ENCODE data around the gene NRXN3.

Gene NRXN3

GRCh38 chr14:79037593-79037992 lies 867.4 kb downstream of the NRXN3 start:
- Histone ChIP-seq H3K4me3 (no peak overlapping the region), H4K20me1 (no peaks in the 10 kb centered on the region), H3K27ac (no peak overlapping the region), H3K4me2 (peak overlapping the region in 2 of 11 experiments; percentile 67; a peak in 4 of 22 replicates), H3K9me3 (replicated peaks in 1 of 11) (peaks cover 0 to 13% (median 6%) of the 10 kb centered on the region in 11 experiments; a peak in 7 of 22 replicates), H3K36me3 (no peaks in the 10 kb centered on the region), H3K9ac (no peak overlapping the region), H3K27me3 (no peaks in the 10 kb centered on the region), H3K4me1 (peaks cover 0 to 24% (median 6%) of the 10 kb centered on the region in 10 experiments; a peak in 8 of 20 replicates)
- TF ChIP-seq Cebpa-rat (IDR thresholded peaks at IDR 0.05) = no peak

DNA sequence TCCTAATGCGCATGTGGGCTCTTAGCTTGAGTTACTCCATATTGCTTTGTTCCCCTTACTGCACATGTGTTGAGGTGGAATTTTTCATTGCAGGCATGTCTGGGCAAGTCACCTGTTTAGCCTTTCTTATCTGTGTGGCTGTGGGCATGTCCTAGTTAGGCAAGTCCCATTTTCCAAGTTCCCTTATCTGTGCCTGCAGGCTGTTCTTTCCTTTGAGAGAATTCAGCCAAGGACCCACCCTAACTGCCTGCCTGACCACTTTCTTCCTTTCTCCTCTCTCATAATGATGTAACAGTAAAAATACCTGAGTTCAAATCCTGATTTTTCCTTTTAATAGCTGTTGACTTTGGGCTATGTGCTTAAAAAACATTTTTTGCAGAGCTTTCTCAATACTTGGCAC lies 870.6 kb downstream of the NRXN3 start:
- no peak for TF ChIP-seq Cebpa-rat (IDR thresholded peaks at IDR 0.05)
- peaks cover 0 to 13% (median 6%) of the 10 kb centered on the region in 11 experiments; a peak in 7 of 22 replicates for H3K9me3 ChIP-seq (replicated peaks in 1 of 11)
- H3K4me2 ChIP-seq = no peak overlapping the region
- H4K20me1 ChIP-seq = no peaks in the 10 kb centered on the region
- H3K9ac ChIP-seq = no peak overlapping the region
- H3K27me3 ChIP-seq = no peaks in the 10 kb centered on the region
- peaks cover 0 to 20% (median 6%) of the 10 kb centered on the region in 10 experiments; a peak in 8 of 20 replicates for H3K4me1 ChIP-seq
- H3K36me3 ChIP-seq = no peaks in the 10 kb centered on the region
- H3K27ac ChIP-seq = no peak overlapping the region
- no peak overlapping the region for H3K4me3 ChIP-seq

DNA sequence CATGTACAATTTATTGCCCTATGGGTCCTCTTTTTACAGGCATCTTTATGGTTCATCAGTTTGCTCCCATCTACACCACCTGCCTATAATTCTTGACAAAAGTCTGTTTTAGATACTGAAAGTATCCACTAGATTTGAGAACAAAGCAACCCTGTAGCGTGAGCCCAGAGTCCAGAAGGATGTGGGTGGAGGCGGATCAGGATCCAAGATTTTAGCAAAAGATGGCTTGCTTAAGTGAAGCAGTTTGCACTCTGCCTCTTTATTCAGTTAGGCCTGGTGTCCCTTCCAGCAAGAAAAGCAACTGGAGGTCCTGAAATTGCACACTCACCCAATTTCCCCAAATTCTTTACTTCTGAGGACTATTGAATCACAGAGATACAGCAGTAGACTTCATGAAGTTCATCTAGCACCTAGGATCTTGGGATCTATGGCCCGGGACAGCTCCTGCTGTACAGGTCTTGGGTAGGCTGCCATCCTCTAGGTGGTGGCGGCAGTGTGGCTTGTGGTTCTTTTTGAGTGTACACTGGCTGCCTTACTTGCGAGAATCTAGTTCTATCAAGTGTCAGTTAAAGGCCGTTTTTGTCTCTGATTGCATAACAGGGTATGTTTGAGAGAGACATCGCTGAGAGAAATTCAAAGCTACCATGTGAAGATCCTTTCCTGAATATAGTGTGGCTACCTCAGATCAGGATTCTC lies 873.2 kb downstream of the NRXN3 start:
- no peak overlapping the region for H3K27ac ChIP-seq
- peaks cover 0 to 13% (median 6%) of the 10 kb centered on the region in 11 experiments; a peak in 7 of 22 replicates for H3K9me3 ChIP-seq (replicated peaks in 1 of 11)
- no peak for TF ChIP-seq Cebpa-rat (IDR thresholded peaks at IDR 0.05)
- H3K9ac ChIP-seq = no peak overlapping the region
- H3K4me2 ChIP-seq = no peak overlapping the region
- H3K27me3 ChIP-seq = no peaks in the 10 kb centered on the region
- H3K36me3 ChIP-seq = no peaks in the 10 kb centered on the region
- H3K4me1 ChIP-seq = no peaks in the 10 kb centered on the region
- no peak overlapping the region for H3K4me3 ChIP-seq
- H4K20me1 ChIP-seq = no peaks in the 10 kb centered on the region

DNA sequence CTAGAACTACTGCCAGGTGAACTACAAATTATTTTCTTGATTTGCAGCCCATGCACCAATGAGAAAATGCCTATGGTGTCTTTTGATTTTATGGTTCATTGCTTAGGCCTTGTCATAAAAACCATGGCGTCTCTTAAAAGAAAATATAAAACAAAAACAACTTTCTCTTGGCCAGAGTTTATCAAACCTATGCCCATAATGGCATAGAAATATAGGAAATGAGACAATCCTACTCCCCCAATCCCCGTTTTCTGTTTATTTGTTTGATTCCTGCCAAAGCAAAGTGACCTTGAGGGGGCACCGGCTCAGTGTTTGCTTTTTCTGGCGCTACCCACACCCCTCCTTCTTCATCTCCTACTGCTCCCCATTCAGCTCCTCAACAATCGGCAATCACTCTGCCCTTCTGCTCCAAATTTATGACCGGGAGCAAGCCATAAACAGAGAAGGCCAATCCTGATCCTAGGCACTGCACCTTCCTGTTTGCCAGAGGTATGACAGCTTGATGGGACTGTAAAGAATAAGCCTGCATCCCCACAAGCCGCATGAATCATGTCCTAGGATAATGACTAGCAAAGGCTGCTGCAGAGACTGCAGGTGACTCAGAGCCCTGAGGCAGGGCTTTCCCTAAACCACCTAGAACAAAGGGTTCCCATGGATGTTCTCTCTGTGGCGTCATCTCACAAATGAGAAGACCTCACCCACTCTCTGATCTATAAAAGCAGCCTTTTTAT lies 874.9 kb downstream of the NRXN3 start:
- no peak overlapping the region for H3K9ac ChIP-seq
- H3K4me2 ChIP-seq = no peak overlapping the region
- no peaks in the 10 kb centered on the region for H3K4me1 ChIP-seq
- no peaks in the 10 kb centered on the region for H4K20me1 ChIP-seq
- H3K36me3 ChIP-seq = no peaks in the 10 kb centered on the region
- no peak overlapping the region for H3K4me3 ChIP-seq
- no peak for TF ChIP-seq Cebpa-rat (IDR thresholded peaks at IDR 0.05)
- peaks cover 0 to 11% (median 6%) of the 10 kb centered on the region in 11 experiments; a peak in 7 of 22 replicates for H3K9me3 ChIP-seq (replicated peaks in 1 of 11)
- no peak overlapping the region for H3K27ac ChIP-seq
- H3K27me3 ChIP-seq = no peaks in the 10 kb centered on the region

GRCh38 chr14:79050787-79051727 lies 880.9 kb downstream of the NRXN3 start:
- Histone ChIP-seq H3K36me3 (no peaks in the 10 kb centered on the region), H4K20me1 (no peaks in the 10 kb centered on the region), H3K9ac (no peak overlapping the region), H3K27me3 (no peaks in the 10 kb centered on the region), H3K27ac (no peak overlapping the region), H3K4me1 (peaks cover 0 to 13% (median 8%) of the 10 kb centered on the region in 10 experiments; a peak in 12 of 20 replicates), H3K9me3 (replicated peaks in 1 of 11) (no peaks in the 10 kb centered on the region), H3K4me2 (peak overlapping the region in 6 of 11 experiments; percentile 4 to 58 (median 29); a peak in 6 of 22 replicates), H3K4me3 (no peak overlapping the region)
- no peak for TF ChIP-seq Cebpa-rat (IDR thresholded peaks at IDR 0.05)

GRCh38 chr14:79051742-79052141 lies 881.6 kb downstream of the NRXN3 start:
- no peak overlapping the region for H3K4me3 ChIP-seq
- H3K4me1 ChIP-seq = peaks cover 0 to 13% (median 8%) of the 10 kb centered on the region in 10 experiments; a peak in 12 of 20 replicates
- no peak for TF ChIP-seq Cebpa-rat (IDR thresholded peaks at IDR 0.05)
- H3K4me2 ChIP-seq = 0 out of 22 replicates have a peak overlapping the region, but pooled peaks of 1 of the 11 experiments have one; percentile 58
- H3K9ac ChIP-seq = no peak overlapping the region
- no peaks in the 10 kb centered on the region for H3K9me3 ChIP-seq (replicated peaks in 1 of 11)
- H3K27me3 ChIP-seq = no peaks in the 10 kb centered on the region
- no peaks in the 10 kb centered on the region for H3K36me3 ChIP-seq
- H3K27ac ChIP-seq = no peak overlapping the region
- no peaks in the 10 kb centered on the region for H4K20me1 ChIP-seq

GRCh38 chr14:79056879-79057278 lies 886.7 kb downstream of the NRXN3 start:
- Histone ChIP-seq H4K20me1 (no peaks in the 10 kb centered on the region), H3K4me2 (no peak overlapping the region), H3K36me3 (no peaks in the 10 kb centered on the region), H3K27me3 (no peaks in the 10 kb centered on the region), H3K9me3 (replicated peaks in 1 of 11) (0 out of 22 replicates have a peak, but pooled peaks cover 0 to 5% (median 0%) of the 10 kb centered on the region in 11 experiments), H3K4me1 (no peaks in the 10 kb centered on the region), H3K9ac (no peak overlapping the region), H3K27ac (no peak overlapping the region), H3K4me3 (no peak overlapping the region)
- TF ChIP-seq Cebpa-rat (IDR thresholded peaks at IDR 0.05) = no peak

GRCh38 chr14:79057333-79057732 lies 887.2 kb downstream of the NRXN3 start:
- Histone ChIP-seq H3K9ac (no peak overlapping the region), H3K27me3 (no peaks in the 10 kb centered on the region), H3K27ac (no peak overlapping the region), H4K20me1 (no peaks in the 10 kb centered on the region), H3K4me3 (no peak overlapping the region), H3K4me1 (no peaks in the 10 kb centered on the region), H3K36me3 (no peaks in the 10 kb centered on the region), H3K4me2 (no peak overlapping the region), H3K9me3 (replicated peaks in 1 of 11) (0 out of 22 replicates have a peak, but pooled peaks cover 0 to 5% (median 0%) of the 10 kb centered on the region in 11 experiments)
- no peak for TF ChIP-seq Cebpa-rat (IDR thresholded peaks at IDR 0.05)

Data from BLaER1 treated with 17β-estradiol and CSF1 and Interleukin-3, amounts not matched to agents 10 nM and 100 nM (cell line).